Coronary artery (tissue), 2 donors: Measurements from ENCODE around the gene PARP12.
"Not testable (repeated sequence)": the region's sequence is repeated elsewhere in the genome, so short reads cannot be mapped to it uniquely, and the experiment has no call there.

Experiments used
- DNase-seq: peaks from one replicate; pipeline ENCODE4 v3.0.0-alpha.2; 2017; ENCODE audit warnings: low spot score
- H3K27ac ChIP-seq, 2 donors: fragments of 200-600 bp; sonication (generic); one replicate each; pipeline ENCODE4 v1.5.1; 2016 to 2019
- H3K4me3 ChIP-seq: fragments of 200-600 bp; sonication (generic); 2 replicates; pipeline ENCODE4 v1.5.1; 2016; ENCODE audit warnings: mild to moderate bottlenecking, moderate library complexity
- CTCF ChIP-seq: fragments of 200-600 bp; sonication (generic); IDR thresholded peaks from one replicate; pipeline ENCODE4 v1.5.1; 2019; ENCODE audit warnings: antibody characterized with exemption

PARP12 gene, protein sequence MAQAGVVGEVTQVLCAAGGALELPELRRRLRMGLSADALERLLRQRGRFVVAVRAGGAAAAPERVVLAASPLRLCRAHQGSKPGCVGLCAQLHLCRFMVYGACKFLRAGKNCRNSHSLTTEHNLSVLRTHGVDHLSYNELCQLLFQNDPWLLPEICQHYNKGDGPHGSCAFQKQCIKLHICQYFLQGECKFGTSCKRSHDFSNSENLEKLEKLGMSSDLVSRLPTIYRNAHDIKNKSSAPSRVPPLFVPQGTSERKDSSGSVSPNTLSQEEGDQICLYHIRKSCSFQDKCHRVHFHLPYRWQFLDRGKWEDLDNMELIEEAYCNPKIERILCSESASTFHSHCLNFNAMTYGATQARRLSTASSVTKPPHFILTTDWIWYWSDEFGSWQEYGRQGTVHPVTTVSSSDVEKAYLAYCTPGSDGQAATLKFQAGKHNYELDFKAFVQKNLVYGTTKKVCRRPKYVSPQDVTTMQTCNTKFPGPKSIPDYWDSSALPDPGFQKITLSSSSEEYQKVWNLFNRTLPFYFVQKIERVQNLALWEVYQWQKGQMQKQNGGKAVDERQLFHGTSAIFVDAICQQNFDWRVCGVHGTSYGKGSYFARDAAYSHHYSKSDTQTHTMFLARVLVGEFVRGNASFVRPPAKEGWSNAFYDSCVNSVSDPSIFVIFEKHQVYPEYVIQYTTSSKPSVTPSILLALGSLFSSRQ

DNA sequence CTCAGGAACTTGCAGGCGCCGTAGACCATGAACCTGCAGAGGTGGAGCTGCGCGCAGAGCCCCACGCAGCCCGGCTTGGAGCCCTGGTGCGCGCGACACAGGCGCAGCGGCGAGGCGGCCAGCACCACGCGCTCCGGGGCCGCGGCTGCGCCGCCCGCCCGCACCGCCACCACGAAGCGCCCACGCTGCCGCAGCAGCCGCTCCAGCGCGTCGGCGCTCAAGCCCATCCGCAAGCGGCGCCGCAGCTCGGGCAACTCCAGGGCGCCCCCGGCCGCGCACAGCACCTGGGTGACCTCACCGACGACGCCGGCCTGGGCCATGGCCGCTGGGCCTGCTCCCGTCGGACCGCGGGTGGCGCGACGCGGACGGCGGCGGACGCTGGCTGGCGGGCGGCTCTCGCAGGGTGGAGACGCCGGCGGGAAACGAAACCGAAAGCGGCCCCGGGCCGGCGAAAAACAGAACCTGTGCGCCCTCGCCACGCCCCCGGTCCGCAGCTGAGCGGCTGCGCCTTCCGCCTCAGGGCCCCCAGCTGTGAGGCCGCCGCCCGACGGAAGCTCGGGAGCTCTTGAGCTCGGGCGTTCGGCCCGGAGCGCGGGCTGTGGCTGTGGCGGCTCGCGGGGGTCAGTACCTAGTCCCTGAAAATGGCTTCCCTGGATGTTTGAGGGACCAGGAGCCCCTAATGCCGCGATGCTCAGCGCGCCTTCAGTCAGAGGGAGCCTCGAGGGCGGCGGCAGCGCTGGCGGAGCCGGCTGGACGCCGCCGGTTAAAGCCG is at the start of gene PARP12:
Gene PARP12 (minus strand): TSS at position 424 of the 772 bp plus-strand sequence. CDS start 104 bp downstream, at position 320.
- peak; percentile 87 for DNase-seq
- Histone ChIP-seq H3K27ac (peak within 1 kb of the TSS; percentile 84 to 86), H3K4me3 (peak within 1 kb of the TSS; percentile 82)
- no peak for TF ChIP-seq CTCF

- H3K4me3 ChIP-seq, H3K27ac ChIP-seq, DNase-seq: not testable (repeated sequence)
Observed at GRCh38 chr7:140108777-140109176, 46.0 kb upstream of the PARP12 start.

DNA sequence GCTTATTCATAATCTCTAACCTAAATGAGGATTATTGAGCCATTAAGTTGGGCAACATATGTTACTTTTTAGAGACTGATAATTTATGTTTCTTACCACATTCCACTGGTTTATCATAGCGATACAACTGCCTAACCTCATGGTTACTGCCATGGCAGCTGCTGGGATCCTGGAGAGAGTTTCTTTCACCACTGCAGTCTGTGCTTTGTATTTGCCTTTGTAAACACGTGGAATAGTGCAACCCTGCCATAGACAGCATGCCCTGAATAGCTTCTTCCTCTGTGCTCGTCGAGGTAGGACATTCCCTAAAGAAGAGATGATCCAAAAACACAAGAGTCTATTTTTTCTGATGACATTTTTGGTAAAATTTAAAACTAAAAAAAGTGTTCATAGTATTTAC is 33.7 kb upstream of the PARP12 start:
- no peak overlapping the region for H3K4me3 ChIP-seq
- no peak for DNase-seq
- H3K27ac ChIP-seq: no peak overlapping the region
- no peak for TF ChIP-seq CTCF

- TF ChIP-seq CTCF: no peak
- no peak overlapping the region for H3K27ac ChIP-seq
- H3K4me3 ChIP-seq: no peak overlapping the region
- DNase-seq: no peak
Observed at GRCh38 chr7:140093375-140093774, 30.6 kb upstream of the PARP12 start.

DNA sequence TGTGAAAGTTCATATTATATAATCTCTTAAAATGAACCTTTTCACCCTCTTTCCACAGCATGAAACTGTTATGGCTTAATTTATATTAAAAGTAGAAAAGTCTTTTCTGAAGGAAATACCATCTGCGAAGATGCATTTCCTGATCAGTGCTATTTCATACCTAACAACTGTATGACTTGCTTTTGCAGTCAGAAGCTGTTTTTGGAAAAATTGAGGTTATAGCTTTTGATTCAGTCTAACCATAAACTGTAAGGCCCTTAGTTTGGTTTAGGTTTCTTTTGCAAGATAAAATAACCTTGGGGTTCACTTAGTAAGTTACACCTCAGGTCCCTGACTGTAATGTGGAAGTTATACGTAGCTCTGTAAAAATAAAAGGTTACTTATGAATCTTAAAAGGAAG is 22.7 kb upstream of the PARP12 start:
- no peak overlapping the region for H3K27ac ChIP-seq
- no peak for TF ChIP-seq CTCF

GRCh38 chr7:140084972-140085371 is 22.2 kb upstream of the PARP12 start:
- TF ChIP-seq CTCF: no peak
- H3K27ac ChIP-seq: no peak overlapping the region
- H3K4me3 ChIP-seq: no peak overlapping the region
- no peak for DNase-seq

More for the DNA sequence above, 22.7 kb upstream of the PARP12 start:
- no peak overlapping the region for H3K4me3 ChIP-seq
- DNase-seq: no peak

GRCh38 chr7:140084142-140084655 is 21.4 kb upstream of the PARP12 start:
- H3K27ac ChIP-seq: no peak overlapping the region
- TF ChIP-seq CTCF: no peak
- DNase-seq: no peak
- no peak overlapping the region for H3K4me3 ChIP-seq
